NCI-H1930 (cell line): ENCODE data around the gene MAMDC4.
"Not testable (repeated sequence)": the region's sequence is repeated elsewhere in the genome, so short reads cannot be mapped to it uniquely, and the experiment has no call there.

Source experiments
- DNase-seq, 2 experiments: peaks; one replicate each; lab custom pipeline; 2025; lab: John Stamatoyannopoulos, UW

Gene MAMDC4

GRCh38 chr9:136851941-136852663, at the start of gene MAMDC4:
Gene MAMDC4, plus strand, starts transcription at chr9:136852346. Its CDS starts 71 bp downstream, at chr9:136852417.
- no peak for DNase-seq

GRCh38 chr9:136803009-136803550, 49.1 kb upstream of the MAMDC4 start:
- not testable (repeated sequence) for DNase-seq

- no peak for DNase-seq
Observed at GRCh38 chr9:136803551-136804508, 48.3 kb upstream of the MAMDC4 start.

GRCh38 chr9:136804509-136805206, 47.5 kb upstream of the MAMDC4 start:
- no peak for DNase-seq

- DNase-seq: no peak
Observed at GRCh38 chr9:136805207-136805740, 46.9 kb upstream of the MAMDC4 start.

- no peak for DNase-seq
Observed at GRCh38 chr9:136806067-136806466, 46.1 kb upstream of the MAMDC4 start.

- no peak for DNase-seq
Observed at GRCh38 chr9:136806631-136807201, 45.4 kb upstream of the MAMDC4 start.

GRCh38 chr9:136807281-136808074, 44.7 kb upstream of the MAMDC4 start, which contains the start of gene RABL6:
Gene RABL6, plus strand, starts transcription at chr9:136807948. Its CDS starts 249 bp downstream, at chr9:136808197.
- DNase-seq: peak; percentile 54 to 81

GRCh38 chr9:136808075-136808805, 43.9 kb upstream of the MAMDC4 start:
- DNase-seq: no peak

GRCh38 chr9:136808806-136809158, 43.4 kb upstream of the MAMDC4 start:
- DNase-seq: no peak

GRCh38 chr9:136814725-136815421, 37.3 kb upstream of the MAMDC4 start:
- DNase-seq: no peak

- no peak for DNase-seq
Observed at GRCh38 chr9:136815422-136815782, 36.7 kb upstream of the MAMDC4 start.

- DNase-seq: no peak
Observed at GRCh38 chr9:136820971-136821825, 30.9 kb upstream of the MAMDC4 start.

GRCh38 chr9:136821826-136822544, 30.2 kb upstream of the MAMDC4 start:
- no peak for DNase-seq

- DNase-seq: no peak
Observed at GRCh38 chr9:136823136-136824046, 28.8 kb upstream of the MAMDC4 start.

GRCh38 chr9:136824496-136825225, 27.5 kb upstream of the MAMDC4 start:
- DNase-seq: no peak
